ENCODE data around the gene FAM177A1. TPM values are rescaled to one million over a fixed set of nuclear protein-coding genes. Genes with fewer than 3 reads are reported as not detected.

FAM177A1 gene
- 100 to 1,000 TPM; 100 to 141 TPM for total RNA-seq
- 10 to 100 TPM; 44.2 to 53.1 (median 49.3) TPM for polyA plus RNA-seq (ENCODE audit: insufficient read length in 6 of 6)
- long read RNA-seq, donor 1, transcript FAM177A1-202 (6 exons, 858 nt): major isoform, 8 of 88 reads
- long read RNA-seq, donor 1, transcript FAM177A1-201 (5 exons, 2,927 nt): minor isoform, 7 of 88 reads
- long read RNA-seq, donor 1, transcript FAM177A1-207 (2 exons, 540 nt): minor isoform, 5 of 88 reads
- long read RNA-seq, donor 1, partial matches to known transcripts: 45 of 88 reads
- long read RNA-seq, donor 1, other reads (novel, unspliced or antisense): 22 of 88 reads
- long read RNA-seq, donor 2, transcript FAM177A1-207 (2 exons, 540 nt): minor isoform, 5 of 20 reads
- long read RNA-seq, donor 2, transcript FAM177A1-201 (5 exons, 2,927 nt): major isoform, 8 of 20 reads
- long read RNA-seq, donor 2, partial matches to known transcripts: 0 of 20 reads
- long read RNA-seq, donor 2, other reads (novel, unspliced or antisense): 0 of 20 reads
- long read RNA-seq, donor 3, partial matches to known transcripts: 13 of 49 reads
- long read RNA-seq, donor 3, other reads (novel, unspliced or antisense): 25 of 49 reads
- long read RNA-seq, donor 4, transcript FAM177A1-201 (5 exons, 2,927 nt): major isoform, 32 of 140 reads
- long read RNA-seq, donor 4, transcript FAM177A1-207 (2 exons, 540 nt): minor isoform, 19 of 140 reads
- long read RNA-seq, donor 4, transcript FAM177A1-202 (6 exons, 858 nt): minor isoform, 6 of 140 reads
- long read RNA-seq, donor 4, partial matches to known transcripts: 31 of 140 reads
- long read RNA-seq, donor 4, other reads (novel, unspliced or antisense): 52 of 140 reads
- long read RNA-seq, donor 5, transcript FAM177A1-201 (5 exons, 2,927 nt): major isoform, 6 of 23 reads
- long read RNA-seq, donor 5, transcript FAM177A1-207 (2 exons, 540 nt): major isoform, 6 of 23 reads
- long read RNA-seq, donor 5, partial matches to known transcripts: 7 of 23 reads
- long read RNA-seq, donor 5, other reads (novel, unspliced or antisense): 0 of 23 reads
- long read RNA-seq, donor 6, transcript FAM177A1-201 (5 exons, 2,927 nt): major isoform, 10 of 86 reads
- long read RNA-seq, donor 6, partial matches to known transcripts: 59 of 86 reads
- long read RNA-seq, donor 6, other reads (novel, unspliced or antisense): 10 of 86 reads
- long read RNA-seq, donor 7, partial matches to known transcripts: 0 of 19 reads
- long read RNA-seq, donor 7, other reads (novel, unspliced or antisense): 14 of 19 reads
- long read RNA-seq, donor 8, partial matches to known transcripts: 42 of 51 reads
- long read RNA-seq, donor 8, other reads (novel, unspliced or antisense): 0 of 51 reads
- long read RNA-seq, donor 9, partial matches to known transcripts: 0 of 1 reads
- long read RNA-seq, donor 9, other reads (novel, unspliced or antisense): 0 of 1 reads
- long read RNA-seq, donor 10, transcript FAM177A1-202 (6 exons, 858 nt): major isoform, 14 of 78 reads
- long read RNA-seq, donor 10, transcript FAM177A1-201 (5 exons, 2,927 nt): minor isoform, 12 of 78 reads
- long read RNA-seq, donor 10, transcript FAM177A1-207 (2 exons, 540 nt): minor isoform, 12 of 78 reads
- long read RNA-seq, donor 10, partial matches to known transcripts: 21 of 78 reads
- long read RNA-seq, donor 10, other reads (novel, unspliced or antisense): 18 of 78 reads
- long read RNA-seq, donor 11, transcript FAM177A1-208 (4 exons, 499 nt): minor isoform, 6 of 66 reads
- long read RNA-seq, donor 11, transcript FAM177A1-201 (5 exons, 2,927 nt): minor isoform, 13 of 66 reads
- long read RNA-seq, donor 11, transcript FAM177A1-202 (6 exons, 858 nt): major isoform, 20 of 66 reads
- long read RNA-seq, donor 11, partial matches to known transcripts: 24 of 66 reads
- long read RNA-seq, donor 11, other reads (novel, unspliced or antisense): 0 of 66 reads
- long read RNA-seq, donor 12, transcript FAM177A1-201 (5 exons, 2,927 nt): major isoform, 6 of 61 reads
- long read RNA-seq, donor 12, partial matches to known transcripts: 42 of 61 reads
- long read RNA-seq, donor 12, other reads (novel, unspliced or antisense): 8 of 61 reads

GRCh38 chr14:35046048-35046750 lies at the start of gene FAM177A1:
Gene FAM177A1 (plus strand): TSS chr14:35046272. CDS start chr14:35046464, 192 bp downstream.
- no peaks in the 10 kb centered on the region for H3K27me3 ChIP-seq
- peak in 1 of 2 donors; percentile 57 for TF ChIP-seq CTCF (IDR thresholded peaks at IDR 0.05)
- ATAC-seq (peak; percentile 98), DNase-seq (peak; percentile 90 to 100 (median 98))
- H3K9me3 ChIP-seq: no peaks in the 10 kb centered on the region
- intact Hi-C loops (cut with DNase I): no loop called here
- H3K36me3 ChIP-seq: peaks cover 0 to 17% of the 10 kb centered on the region in 2 donors
- H3K4me3 ChIP-seq: peak within 1 kb of the TSS; percentile 72 to 77
- peak within 1 kb of the TSS; percentile 97 to 98 for H3K27ac ChIP-seq
- H3K4me1 ChIP-seq: peaks cover 18 to 48% of the 10 kb centered on the region in 2 donors

GRCh38 chr14:34997762-34998161 lies 48.3 kb upstream of the FAM177A1 start:
- Histone ChIP-seq H3K27ac (no peak overlapping the region), H3K4me3 (no peak overlapping the region), H3K9me3 (no peaks in the 10 kb centered on the region), H3K36me3 (peaks cover 0 to 44% of the 10 kb centered on the region in 2 donors), H3K4me1 (peaks cover 0 to 12% of the 10 kb centered on the region in 2 donors), H3K27me3 (no peaks in the 10 kb centered on the region)
- DNase-seq (peak in 1 of 4 donors; percentile 11), ATAC-seq (no peak)
- intact Hi-C loops (cut with DNase I): no loop called here
- no peak for TF ChIP-seq CTCF (IDR thresholded peaks at IDR 0.05)

GRCh38 chr14:34999500-34999899 lies 46.6 kb upstream of the FAM177A1 start:
- DNase-seq (no peak), ATAC-seq (no peak)
- Histone ChIP-seq H3K27me3 (no peaks in the 10 kb centered on the region), H3K36me3 (peaks cover 0 to 56% of the 10 kb centered on the region in 2 donors), H3K9me3 (no peaks in the 10 kb centered on the region), H3K4me3 (no peak overlapping the region), H3K27ac (no peak overlapping the region), H3K4me1 (peaks cover 0 to 6% of the 10 kb centered on the region in 2 donors)
- no peak for TF ChIP-seq CTCF (IDR thresholded peaks at IDR 0.05)
- intact Hi-C loops (cut with DNase I): no loop called here

Data from left lung (tissue), 14 donors.